PC-9 (cell line): ENCODE measurements around the gene RUSF1. TPM values are rescaled to one million over a fixed set of nuclear protein-coding genes. Genes with fewer than 3 reads are reported as not detected.

Experiments used
- BruUV-seq: library from RNA; stranded (reverse); fragments of 400-500 nt; replicated peaks from 2 replicates; lab custom pipeline; 2021; lab: Mats Ljungman, UMichigan
- CTCF ChIA-PET: fragments of 300-600 bp; sonication (Branson Sonifier 250); formaldehyde crosslinking; loops from one replicate; lab custom pipeline; 2022; ENCODE audit warnings: antibody characterized with exemption; lab: Charles Lee
- POLR2A ChIA-PET: fragments of 300-600 bp; sonication (Branson Sonifier 250); formaldehyde crosslinking; loops from one replicate; lab custom pipeline; 2022; ENCODE audit warnings: antibody characterized with exemption; ENCODE audit not compliant: unreplicated experiment; lab: Charles Lee
- DNase-seq, 2 experiments: peaks; one replicate each; pipeline versions ENCODE4 v3.0.0 to v3.0.0-alpha.2; 2015 to 2022; ENCODE audit warnings: mixed read lengths in 1 of 2
- H2AFZ ChIP-seq: fragments of 200-600 bp; sonication (generic); 2 replicates; pipeline ENCODE4 v1.8.1; 2017; ENCODE audit warnings: antibody characterized with exemption
- H3F3A ChIP-seq: fragments of 200-600 bp; sonication (generic); 2 replicates; pipeline ENCODE4 v1.8.1; 2017; ENCODE audit warnings: antibody characterized with exemption, mild to moderate bottlenecking, low read depth; ENCODE audit not compliant: insufficient read depth
- H3K27ac ChIP-seq: fragments of 200-600 bp; sonication (generic); 2 replicates; pipeline ENCODE4 v1.6.1; 2016; ENCODE audit warnings: mixed run types
- H3K27me3 ChIP-seq: fragments of 200-600 bp; sonication (generic); 2 replicates; pipeline ENCODE4 v1.6.1; 2016; ENCODE audit warnings: low read depth, mixed run types; ENCODE audit not compliant: insufficient read depth
- H3K36me3 ChIP-seq: fragments of 200-600 bp; sonication (generic); 2 replicates; pipeline ENCODE4 v1.6.1; 2016; ENCODE audit warnings: low read depth, mixed run types
- H3K4me1 ChIP-seq: fragments of 200-600 bp; sonication (generic); replicated peaks from 2 replicates; pipeline ENCODE4 v1.6.1; 2016; ENCODE audit warnings: mixed run types; ENCODE audit not compliant: insufficient read depth
- H3K4me2 ChIP-seq: fragments of 200-600 bp; sonication (generic); 2 replicates; pipeline ENCODE4 v1.6.1; 2017; ENCODE audit warnings: mixed run types
- H3K4me3 ChIP-seq: fragments of 200-600 bp; sonication (generic); 2 replicates; pipeline ENCODE4 v1.6.1; 2016; ENCODE audit warnings: mixed run types
- H3K79me2 ChIP-seq: fragments of 200-600 bp; sonication (generic); 2 replicates; pipeline ENCODE4 v1.6.1; 2017; ENCODE audit warnings: low read depth, mixed run types
- H3K9me2 ChIP-seq: fragments of 200-600 bp; sonication (generic); 2 replicates; pipeline ENCODE4 v1.8.1; 2017; ENCODE audit warnings: mild to moderate bottlenecking; ENCODE audit not compliant: insufficient read depth
- H3K9me3 ChIP-seq: fragments of 200-600 bp; sonication (generic); 2 replicates; pipeline ENCODE4 v1.8.1; 2016; ENCODE audit warnings: low read depth; ENCODE audit not compliant: insufficient read depth
- H4K20me1 ChIP-seq: fragments of 200-600 bp; sonication (generic); 2 replicates; pipeline ENCODE4 v1.8.1; 2017; ENCODE audit not compliant: insufficient read depth
- EZH2 ChIP-seq: fragments of 200-600 bp; sonication (generic); IDR thresholded peaks from 2 replicates; pipeline ENCODE4 v1.8.0; 2017; ENCODE audit warnings: antibody characterized with exemption, low read depth
- intact Hi-C: fragments of 100-400 bp; cut with micrococcal nuclease; formaldehyde crosslinking; loops from one replicate; pipeline ENCODE4 v1.10.0; 2022; ENCODE audit not compliant: unreplicated experiment
- total RNA-seq: library from RNA; stranded (reverse); gene quantifications from 2 replicates; pipeline ENCODE4 v1.2.3, GENCODE V29; 2021
- TF ChIP-seq, protein P1 (sequence below): fragments of 200-600 bp; sonication (generic); conservative IDR thresholded peaks from 2 replicates; pipeline ENCODE4 v1.6.1; 2017; ENCODE audit warnings: mixed run types, antibody characterized with exemption, mild to moderate bottlenecking, moderate library complexity

Gene RUSF1
- total RNA-seq, 1 experiment from 2014 or later, result 86.7 TPM

DNA sequence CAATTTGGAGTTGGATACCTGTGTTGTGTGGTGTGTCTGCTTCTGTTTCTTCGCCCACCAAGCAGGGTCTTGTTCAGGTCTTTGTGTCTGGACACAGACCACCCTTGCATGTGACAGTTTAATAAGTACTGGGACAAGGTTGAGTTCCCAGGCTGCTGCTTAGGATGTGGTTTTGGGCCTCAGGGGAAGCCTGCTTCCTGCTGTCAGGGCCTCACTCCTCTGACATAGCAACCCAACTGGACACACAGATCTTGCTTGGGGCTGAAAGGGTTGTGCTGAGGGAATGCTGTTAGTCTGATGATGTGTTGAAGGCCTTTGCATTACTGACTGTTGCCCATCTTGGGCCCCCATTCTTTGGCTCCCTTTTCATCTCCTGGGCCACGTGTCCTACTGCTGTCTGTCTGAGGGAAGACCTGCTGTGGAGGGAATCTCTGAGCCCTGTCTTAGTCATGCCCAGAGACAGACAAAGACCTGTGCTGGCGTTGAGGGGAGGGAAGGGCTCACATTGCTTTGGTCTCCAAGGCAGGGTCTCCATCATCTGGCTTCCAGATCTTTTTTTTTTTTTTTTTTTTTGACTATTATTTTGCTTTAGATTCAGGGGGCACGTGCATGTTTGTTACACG, 40.9 kb downstream of the RUSF1 start:
- TF ChIP-seq, protein P1, sequence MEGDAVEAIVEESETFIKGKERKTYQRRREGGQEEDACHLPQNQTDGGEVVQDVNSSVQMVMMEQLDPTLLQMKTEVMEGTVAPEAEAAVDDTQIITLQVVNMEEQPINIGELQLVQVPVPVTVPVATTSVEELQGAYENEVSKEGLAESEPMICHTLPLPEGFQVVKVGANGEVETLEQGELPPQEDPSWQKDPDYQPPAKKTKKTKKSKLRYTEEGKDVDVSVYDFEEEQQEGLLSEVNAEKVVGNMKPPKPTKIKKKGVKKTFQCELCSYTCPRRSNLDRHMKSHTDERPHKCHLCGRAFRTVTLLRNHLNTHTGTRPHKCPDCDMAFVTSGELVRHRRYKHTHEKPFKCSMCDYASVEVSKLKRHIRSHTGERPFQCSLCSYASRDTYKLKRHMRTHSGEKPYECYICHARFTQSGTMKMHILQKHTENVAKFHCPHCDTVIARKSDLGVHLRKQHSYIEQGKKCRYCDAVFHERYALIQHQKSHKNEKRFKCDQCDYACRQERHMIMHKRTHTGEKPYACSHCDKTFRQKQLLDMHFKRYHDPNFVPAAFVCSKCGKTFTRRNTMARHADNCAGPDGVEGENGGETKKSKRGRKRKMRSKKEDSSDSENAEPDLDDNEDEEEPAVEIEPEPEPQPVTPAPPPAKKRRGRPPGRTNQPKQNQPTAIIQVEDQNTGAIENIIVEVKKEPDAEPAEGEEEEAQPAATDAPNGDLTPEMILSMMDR, result no peak
- TF ChIP-seq EZH2, result no peak
- Histone ChIP-seq H4K20me1 (no peaks in the 10 kb centered on the region; the same call in 1 of the 2 replicates), H3K4me2 (no peak overlapping the region), H3K9me3 (no peaks in the 10 kb centered on the region), H3K27ac (no peak overlapping the region), H3K27me3 (no peaks in the 10 kb centered on the region), H3K4me1 (0 out of 2 replicates have a peak, but pooled peaks cover 5% of the 10 kb centered on the region), H3K4me3 (no peak overlapping the region), H2AFZ (no peak overlapping the region), H3K9me2 (no peaks in the 10 kb centered on the region), H3K36me3 (no peaks in the 10 kb centered on the region), H3F3A (peaks cover 11% of the 10 kb centered on the region; the same call in 1 of the 2 replicates), H3K79me2 (no peaks in the 10 kb centered on the region)
- no TSS peak for BruUV-seq
- ChIA-PET POLR2A (no interaction called here), CTCF (no interaction called here)
- no peak for DNase-seq
- intact Hi-C loops, result no loop called here

DNA sequence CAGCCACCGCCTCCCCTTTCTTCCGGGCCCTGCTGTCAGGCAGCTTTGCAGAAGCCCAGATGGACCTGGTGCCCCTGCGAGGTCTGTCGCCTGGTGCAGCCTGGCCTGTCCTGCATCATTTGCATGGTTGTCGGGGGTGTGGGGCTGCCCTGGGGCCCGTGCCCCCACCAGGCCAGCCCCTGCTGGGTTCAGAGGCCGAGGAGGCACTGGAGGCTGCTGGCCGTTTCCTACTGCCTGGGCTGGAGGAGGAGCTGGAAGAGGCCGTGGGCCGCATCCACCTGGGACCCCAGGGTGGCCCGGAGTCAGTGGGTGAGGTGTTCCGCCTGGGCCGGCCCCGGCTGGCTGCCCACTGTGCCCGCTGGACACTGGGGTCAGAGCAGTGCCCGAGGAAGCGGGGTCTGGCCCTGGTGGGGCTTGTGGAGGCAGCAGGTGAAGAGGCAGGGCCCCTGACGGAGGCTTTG, 41.8 kb downstream of the RUSF1 start:
- Histone ChIP-seq H3F3A (0 out of 2 replicates have a peak, but pooled peaks cover 8% of the 10 kb centered on the region), H3K27me3 (no peaks in the 10 kb centered on the region), H3K4me1 (0 out of 2 replicates have a peak, but pooled peaks cover 2% of the 10 kb centered on the region), H4K20me1 (no peaks in the 10 kb centered on the region; the same call in 1 of the 2 replicates), H3K36me3 (no peaks in the 10 kb centered on the region), H3K79me2 (peaks cover 1% of the 10 kb centered on the region; the same call in 1 of the 2 replicates), H3K9me3 (no peaks in the 10 kb centered on the region), H3K4me2 (no peak overlapping the region), H2AFZ (no peak overlapping the region), H3K27ac (no peak overlapping the region), H3K9me2 (no peaks in the 10 kb centered on the region), H3K4me3 (no peak overlapping the region)
- no TSS peak for BruUV-seq
- CTCF ChIA-PET, result no interaction called here
- intact Hi-C loops, result no loop called here
- TF ChIP-seq EZH2, result no peak
- TF ChIP-seq, protein P1, result no peak
- DNase-seq, result no peak
- POLR2A ChIA-PET, result interaction anchor here (0.6 kb wide), 1 partner anchor 549 kb away, joined by 4 read pairs; no protein-coding TSS in a partner anchor

DNA sequence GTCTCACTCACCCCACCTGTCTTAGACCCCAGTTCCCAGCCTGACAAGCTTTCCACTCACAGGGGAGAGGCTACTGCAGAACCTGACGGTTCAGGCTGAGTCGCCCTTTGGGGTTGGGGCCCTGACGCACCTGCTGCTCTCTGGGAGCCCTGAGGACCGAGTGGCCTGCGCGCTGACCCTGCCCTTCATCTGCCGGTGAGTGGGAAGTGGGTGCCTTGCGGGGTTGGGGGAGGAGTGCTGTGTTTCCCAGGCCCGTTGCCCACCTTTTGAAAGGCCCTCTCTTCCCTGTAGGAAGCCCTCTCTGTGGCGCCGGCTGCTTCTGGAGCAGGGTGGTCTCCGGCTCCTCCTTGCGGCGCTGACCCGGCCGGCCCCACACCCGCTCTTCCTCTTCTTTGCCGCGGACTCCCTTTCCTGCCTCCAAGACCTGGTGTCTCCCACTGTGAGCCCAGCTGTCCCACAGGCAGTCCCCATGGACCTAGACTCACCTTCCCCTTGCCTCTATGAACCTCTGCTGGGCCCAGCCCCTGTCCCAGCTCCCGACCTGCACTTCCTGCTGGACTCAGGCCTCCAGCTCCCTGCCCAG, 42.3 kb downstream of the RUSF1 start:
- H3K4me1 ChIP-seq, result peaks cover under 1% of the 10 kb centered on the region; the same call in 1 of the 2 replicates
- no peaks in the 10 kb centered on the region for H3K9me2 ChIP-seq
- no peak overlapping the region for H2AFZ ChIP-seq
- H3K9me3 ChIP-seq, result no peaks in the 10 kb centered on the region
- no peak overlapping the region for H3K4me3 ChIP-seq
- no peak for TF ChIP-seq EZH2
- TF ChIP-seq, protein P1, result no peak
- CTCF ChIA-PET, result no interaction called here
- H3K27me3 ChIP-seq, result no peaks in the 10 kb centered on the region
- no TSS peak for BruUV-seq
- peaks cover 4% of the 10 kb centered on the region; the same call in 1 of the 2 replicates for H3F3A ChIP-seq
- peaks cover 7% of the 10 kb centered on the region; the same call in 1 of the 2 replicates for H3K79me2 ChIP-seq
- H3K36me3 ChIP-seq, result no peaks in the 10 kb centered on the region
- no peak overlapping the region for H3K27ac ChIP-seq
- intact Hi-C loops, result no loop called here
- H4K20me1 ChIP-seq, result no peaks in the 10 kb centered on the region; the same call in 1 of the 2 replicates
- no peak overlapping the region for H3K4me2 ChIP-seq
- POLR2A ChIA-PET, result no interaction called here
- DNase-seq, result no peak
